H9 (cell line): ENCODE data around the gene NFYC. TPM values are rescaled to one million over a fixed set of nuclear protein-coding genes. Genes with fewer than 3 reads are reported as not detected.

Source experiments
- DNase-seq: peaks from one replicate; pipeline ENCODE4 v3.0.0-alpha.2; 2017
- H2AFZ ChIP-seq: one replicate; pipeline ENCODE4 v1.6.1; 2013; ENCODE audit warnings: mild to moderate bottlenecking, low read length, control low read depth, moderate library complexity
- H2AK5ac ChIP-seq: 2 replicates; pipeline ENCODE4 v1.6.1; 2013; ENCODE audit warnings: low read length, control low read depth, mixed read lengths; ENCODE audit not compliant: insufficient read length
- H2BK120ac ChIP-seq: one replicate; pipeline ENCODE4 v1.6.1; 2013; ENCODE audit warnings: low read depth, mild to moderate bottlenecking, low read length, control low read depth, inconsistent platforms; ENCODE audit not compliant: poor library complexity, severe bottlenecking
- H2BK12ac ChIP-seq: 2 replicates; pipeline ENCODE4 v1.6.1; 2013; ENCODE audit warnings: low read length, control low read depth, mixed read lengths, low read depth; ENCODE audit not compliant: insufficient read length
- H2BK15ac ChIP-seq: 2 replicates; pipeline ENCODE4 v1.6.1; 2013; ENCODE audit warnings: low read depth, low read length, control low read depth
- H2BK20ac ChIP-seq: one replicate; pipeline ENCODE4 v1.6.1; 2013; ENCODE audit warnings: low read depth, mild to moderate bottlenecking, low read length, control low read depth, inconsistent platforms; ENCODE audit not compliant: poor library complexity, severe bottlenecking
- H2BK5ac ChIP-seq: 2 replicates; pipeline ENCODE4 v1.6.1; 2013; ENCODE audit warnings: low read length, control low read depth, mixed read lengths; ENCODE audit not compliant: insufficient read length
- H3K14ac ChIP-seq: 2 replicates; pipeline ENCODE4 v1.6.1; 2013; ENCODE audit warnings: low read length, control low read depth; ENCODE audit not compliant: insufficient read depth
- H3K18ac ChIP-seq: 2 replicates; pipeline ENCODE4 v1.6.1; 2013; ENCODE audit warnings: low read depth, mild to moderate bottlenecking, mixed read lengths, low read length, control low read depth; ENCODE audit not compliant: insufficient read length
- H3K23ac ChIP-seq: 2 replicates; pipeline ENCODE4 v1.6.1; 2013; ENCODE audit warnings: low read length, control low read depth, mixed read lengths, low read depth; ENCODE audit not compliant: insufficient read length
- H3K23me2 ChIP-seq: 2 replicates; pipeline ENCODE4 v1.6.1; 2013; ENCODE audit warnings: low read depth, mild to moderate bottlenecking, mixed read lengths, low read length, control low read depth; ENCODE audit not compliant: insufficient read length, poor library complexity, severe bottlenecking
- H3K27ac ChIP-seq: 2 replicates; pipeline ENCODE4 v1.5.1; 2013; ENCODE audit warnings: low read length, control low read depth, mixed read lengths, low read depth; ENCODE audit not compliant: insufficient read length
- H3K27me3 ChIP-seq: 2 replicates; pipeline ENCODE4 v1.6.1; 2013; ENCODE audit warnings: low read length, control low read depth, inconsistent platforms; ENCODE audit not compliant: insufficient read depth
- H3K4ac ChIP-seq: 2 replicates; pipeline ENCODE4 v1.6.1; 2013; ENCODE audit warnings: low read depth, mild to moderate bottlenecking, control low read depth, inconsistent platforms, low read length, moderate library complexity
- H3K4me1 ChIP-seq: 2 replicates; pipeline ENCODE4 v1.6.1; 2013; ENCODE audit warnings: low read length, control low read depth, inconsistent platforms; ENCODE audit not compliant: insufficient read depth
- H3K4me2 ChIP-seq: 2 replicates; pipeline ENCODE4 v1.6.1; 2013; ENCODE audit warnings: low read length, control low read depth, mixed read lengths; ENCODE audit not compliant: insufficient read length, insufficient read depth
- H3K56ac ChIP-seq: 2 replicates; pipeline ENCODE4 v1.6.1; 2013; ENCODE audit warnings: low read depth, mild to moderate bottlenecking, mixed read lengths, low read length, control low read depth; ENCODE audit not compliant: insufficient read length
- H3K79me1 ChIP-seq: 2 replicates; pipeline ENCODE4 v1.6.1; 2013; ENCODE audit warnings: low read depth, mild to moderate bottlenecking, moderate library complexity, low read length, control low read depth, inconsistent platforms; ENCODE audit not compliant: insufficient read depth, poor library complexity, severe bottlenecking
- H3K79me2 ChIP-seq: 2 replicates; pipeline ENCODE4 v1.6.1; 2013; ENCODE audit warnings: low read length, control low read depth, inconsistent platforms; ENCODE audit not compliant: insufficient read depth
- H3K9ac ChIP-seq: 2 replicates; pipeline ENCODE4 v1.6.1; 2013; ENCODE audit warnings: low read length, control low read depth, mixed read lengths; ENCODE audit not compliant: insufficient read length; ENCODE audit errors: extremely low read depth
- H3K9me3 ChIP-seq: one replicate; pipeline ENCODE4 v1.6.1; 2013; ENCODE audit warnings: low read depth, low read length, inconsistent platforms; ENCODE audit not compliant: control insufficient read depth
- H3T11ph ChIP-seq: one replicate; pipeline ENCODE4 v1.6.1; 2013; ENCODE audit warnings: mild to moderate bottlenecking, low read length, control low read depth, inconsistent platforms
- H4K20me1 ChIP-seq: one replicate; pipeline ENCODE4 v1.6.1; 2013; ENCODE audit not compliant: control insufficient read depth, insufficient read length, insufficient read depth
- H4K5ac ChIP-seq: 2 replicates; pipeline ENCODE4 v1.6.1; 2013; ENCODE audit warnings: low read depth, mild to moderate bottlenecking, mixed read lengths, low read length, control low read depth; ENCODE audit not compliant: insufficient read length
- H4K8ac ChIP-seq: replicated peaks from 2 replicates; pipeline ENCODE4 v1.6.1; 2013; ENCODE audit warnings: low read length, control low read depth, mixed read lengths, low read depth; ENCODE audit not compliant: insufficient read length
- H4K91ac ChIP-seq: 2 replicates; pipeline ENCODE4 v1.6.1; 2013; ENCODE audit warnings: low read depth, mild to moderate bottlenecking, moderate library complexity, mixed read lengths, low read length, control low read depth; ENCODE audit not compliant: insufficient read length
- H3K27ac Mint-ChIP-seq, 3 experiments: 2 replicates in 2 of 3; 3 replicates in 1 of 3; pipeline ENCODE4 v1.8.0; 2020 to 2021; ENCODE audit warnings: mixed read lengths in 3 of 3, mild to moderate bottlenecking in 1 of 3, moderate library complexity in 1 of 3
- H3K27me3 Mint-ChIP-seq: 2 replicates; pipeline ENCODE4 v1.8.0; 2021; ENCODE audit warnings: low read depth, mild to moderate bottlenecking, moderate library complexity, mixed read lengths
- H3K36me3 Mint-ChIP-seq, 3 experiments: 2 replicates in 2 of 3; 3 replicates in 1 of 3; pipeline ENCODE4 v1.8.0; 2020 to 2021; ENCODE audit warnings: low read depth in 3 of 3, mixed read lengths in 3 of 3; ENCODE audit not compliant: insufficient read depth in 1 of 3
- H3K4me1 Mint-ChIP-seq, 2 experiments: 2 replicates each; pipeline ENCODE4 v1.8.0; 2020; ENCODE audit warnings: mixed read lengths in 2 of 2
- H3K4me3 Mint-ChIP-seq, 2 experiments: 2 replicates in 1 of 2; 3 replicates in 1 of 2; pipeline ENCODE4 v1.8.0; 2020 to 2021; ENCODE audit warnings: mild to moderate bottlenecking in 2 of 2, mixed read lengths in 2 of 2, moderate library complexity in 1 of 2
- H3K9me3 Mint-ChIP-seq, 2 experiments: 2 replicates in 1 of 2; 3 replicates in 1 of 2; pipeline ENCODE4 v1.8.0; 2020; ENCODE audit warnings: mild to moderate bottlenecking in 2 of 2, mixed read lengths in 2 of 2, moderate library complexity in 1 of 2
- WGBS: extraction: QIAGEN DNeasy Blood & Tissue Kit; methylation state at CpG from one replicate; pipeline ENCODE4 v1.1.7; 2013; ENCODE audit warnings: missing lambda C conversion rate, low lambda C conversion rate, mixed read lengths; ENCODE audit not compliant: insufficient read length; ENCODE audit errors: extremely low coverage; 5-methylcytosine and 5-hydroxymethylcytosine counted together
- total RNA-seq: library from RNA; stranded (reverse); gene quantifications from 2 replicates; pipeline ENCODE4 v1.2.1, GENCODE V29; 2021
- TF ChIP-seq, protein P1 (sequence below): fragments of 200-600 bp; sonication (generic); conservative IDR thresholded peaks from 3 replicates; pipeline ENCODE4 v1.8.0; 2021; ENCODE audit warnings: antibody characterized with exemption, mild to moderate bottlenecking

NFYC gene
- total RNA-seq, 1 experiment from 2014 or later: 54.7 TPM

DNA sequence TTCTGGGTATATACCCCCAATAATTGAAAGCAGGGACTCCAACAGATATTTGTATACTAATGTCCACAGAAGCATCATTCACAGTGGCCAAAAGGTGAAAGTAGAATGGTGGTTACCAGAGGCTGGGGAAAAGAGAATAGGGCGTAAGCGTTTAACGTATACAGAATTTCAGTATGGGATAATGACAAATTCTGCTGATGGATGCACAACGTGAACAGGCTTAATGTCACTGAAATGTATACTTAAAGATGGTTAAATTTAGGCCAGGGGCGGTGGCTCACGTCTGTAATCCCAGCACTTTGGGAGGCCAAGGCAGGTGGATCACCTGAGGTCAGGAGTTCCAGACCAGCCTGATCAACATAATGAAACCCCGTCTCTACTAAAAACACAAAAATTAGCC lies 4.4 kb upstream of the NFYC start:
- no peak overlapping the region for H3K14ac ChIP-seq
- H3K36me3 Mint-ChIP-seq: peaks cover 17 to 35% (median 25%) of the 10 kb centered on the region in 3 experiments
- no peak overlapping the region for H4K5ac ChIP-seq
- H2BK12ac ChIP-seq: no peak overlapping the region
- H3K23ac ChIP-seq: no peak overlapping the region
- no peaks in the 10 kb centered on the region for H3K79me1 ChIP-seq
- H3K9ac ChIP-seq: no peak overlapping the region
- H2AFZ ChIP-seq: no peak overlapping the region
- no peak overlapping the region for H3K27ac ChIP-seq
- H3K18ac ChIP-seq: no peak overlapping the region
- H3K56ac ChIP-seq: no peak overlapping the region
- no peaks in the 10 kb centered on the region for H4K20me1 ChIP-seq
- no peak for DNase-seq
- no peak overlapping the region for H2BK20ac ChIP-seq
- H3K4me2 ChIP-seq: no peak overlapping the region
- H4K91ac ChIP-seq: no peak overlapping the region
- H4K8ac ChIP-seq: no peak overlapping the region
- no CpG with 5 or more reads among the region's 7 CpGs for WGBS
- H3K79me2 ChIP-seq: peaks cover 13% of the 10 kb centered on the region; the same call in 1 of the 2 replicates
- no peaks in the 10 kb centered on the region; a peak in 2 of 5 replicates for H3K9me3 Mint-ChIP-seq
- H3K4ac ChIP-seq: no peak overlapping the region
- H3K4me1 ChIP-seq: no peaks in the 10 kb centered on the region
- H3T11ph ChIP-seq: no peak overlapping the region
- no peak overlapping the region for H2BK5ac ChIP-seq
- H3K23me2 ChIP-seq: no peaks in the 10 kb centered on the region
- TF ChIP-seq, protein P1, sequence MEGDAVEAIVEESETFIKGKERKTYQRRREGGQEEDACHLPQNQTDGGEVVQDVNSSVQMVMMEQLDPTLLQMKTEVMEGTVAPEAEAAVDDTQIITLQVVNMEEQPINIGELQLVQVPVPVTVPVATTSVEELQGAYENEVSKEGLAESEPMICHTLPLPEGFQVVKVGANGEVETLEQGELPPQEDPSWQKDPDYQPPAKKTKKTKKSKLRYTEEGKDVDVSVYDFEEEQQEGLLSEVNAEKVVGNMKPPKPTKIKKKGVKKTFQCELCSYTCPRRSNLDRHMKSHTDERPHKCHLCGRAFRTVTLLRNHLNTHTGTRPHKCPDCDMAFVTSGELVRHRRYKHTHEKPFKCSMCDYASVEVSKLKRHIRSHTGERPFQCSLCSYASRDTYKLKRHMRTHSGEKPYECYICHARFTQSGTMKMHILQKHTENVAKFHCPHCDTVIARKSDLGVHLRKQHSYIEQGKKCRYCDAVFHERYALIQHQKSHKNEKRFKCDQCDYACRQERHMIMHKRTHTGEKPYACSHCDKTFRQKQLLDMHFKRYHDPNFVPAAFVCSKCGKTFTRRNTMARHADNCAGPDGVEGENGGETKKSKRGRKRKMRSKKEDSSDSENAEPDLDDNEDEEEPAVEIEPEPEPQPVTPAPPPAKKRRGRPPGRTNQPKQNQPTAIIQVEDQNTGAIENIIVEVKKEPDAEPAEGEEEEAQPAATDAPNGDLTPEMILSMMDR: no peak
- H3K27ac Mint-ChIP-seq: no peak overlapping the region
- no peak overlapping the region for H3K4me3 Mint-ChIP-seq
- H2AK5ac ChIP-seq: no peak overlapping the region
- H3K9me3 ChIP-seq: no peaks in the 10 kb centered on the region
- no peak overlapping the region for H2BK15ac ChIP-seq
- no peaks in the 10 kb centered on the region for H3K27me3 ChIP-seq
- H3K4me1 Mint-ChIP-seq: peaks cover 12 to 17% of the 10 kb centered on the region in 2 experiments
- H3K27me3 Mint-ChIP-seq: no peaks in the 10 kb centered on the region
- H2BK120ac ChIP-seq: no peak overlapping the region
